HEK293 (cell line): ENCODE measurements around the gene LETM1.

ENCODE experiments used
- BCL11A ChIP-seq: fragments of 450-650 bp; formaldehyde crosslinking; IDR thresholded peaks from 2 replicates; pipeline ENCODE4 v1.5.1; 2016; ENCODE audit warnings: low read depth, missing biosample characterization, missing genetic modification characterization
- BCL6B ChIP-seq: fragments of 450-650 bp; formaldehyde crosslinking; IDR thresholded peaks from 2 replicates; pipeline ENCODE4 v1.5.1; 2017; ENCODE audit warnings: missing biosample characterization, missing genetic modification characterization
- CTCF ChIP-seq: fragments of 450-650 bp; formaldehyde crosslinking; IDR thresholded peaks from 2 replicates; pipeline ENCODE4 v1.5.1; 2016; ENCODE audit warnings: missing biosample characterization, missing genetic modification characterization
- HOXA7 ChIP-seq: sonication (generic); formaldehyde crosslinking; IDR thresholded peaks from 2 replicates; pipeline ENCODE4 v1.8.1; 2022; ENCODE audit warnings: missing genetic modification reagents, borderline replicate concordance
- KLF9 ChIP-seq: fragments of 450-650 bp; formaldehyde crosslinking; IDR thresholded peaks from 2 replicates; pipeline ENCODE4 v1.5.1; 2016; ENCODE audit warnings: missing biosample characterization, missing genetic modification characterization, low read depth
- PRDM4 ChIP-seq: fragments of 450-650 bp; formaldehyde crosslinking; IDR thresholded peaks from 2 replicates; pipeline ENCODE4 v1.5.1; 2017; ENCODE audit warnings: missing biosample characterization, missing genetic modification characterization
- SCRT2 ChIP-seq: fragments of 450-650 bp; formaldehyde crosslinking; IDR thresholded peaks from 2 replicates; pipeline ENCODE4 v1.5.1; 2016; ENCODE audit warnings: missing biosample characterization, missing genetic modification characterization
- SP2 ChIP-seq: fragments of 450-650 bp; formaldehyde crosslinking; IDR thresholded peaks from 2 replicates; pipeline ENCODE4 v1.5.1; 2016; ENCODE audit warnings: missing biosample characterization, missing genetic modification characterization
- SP3 ChIP-seq: fragments of 450-650 bp; formaldehyde crosslinking; IDR thresholded peaks from 2 replicates; pipeline ENCODE4 v1.5.1; 2016; ENCODE audit warnings: missing biosample characterization, missing genetic modification characterization
- SP7 ChIP-seq: fragments of 450-650 bp; formaldehyde crosslinking; IDR thresholded peaks from 2 replicates; pipeline ENCODE4 v1.5.1; 2016; ENCODE audit warnings: missing biosample characterization, missing genetic modification characterization
- ZBTB1 ChIP-seq: fragments of 450-650 bp; formaldehyde crosslinking; IDR thresholded peaks from 2 replicates; pipeline ENCODE4 v1.5.1; 2016; ENCODE audit warnings: missing biosample characterization, missing genetic modification characterization
- ZBTB10 ChIP-seq: fragments of 450-650 bp; formaldehyde crosslinking; IDR thresholded peaks from 2 replicates; pipeline ENCODE4 v1.5.1; 2016; ENCODE audit warnings: missing biosample characterization, missing genetic modification characterization
- ZBTB17 ChIP-seq: fragments of 450-650 bp; formaldehyde crosslinking; IDR thresholded peaks from 2 replicates; pipeline ENCODE4 v1.5.1; 2016; ENCODE audit warnings: missing biosample characterization, missing genetic modification characterization
- ZFP37 ChIP-seq: fragments of 450-650 bp; formaldehyde crosslinking; IDR thresholded peaks from 2 replicates; pipeline ENCODE4 v1.5.1; 2016; ENCODE audit warnings: missing biosample characterization, missing genetic modification characterization
- ZNF174 ChIP-seq: fragments of 450-650 bp; formaldehyde crosslinking; IDR thresholded peaks from 2 replicates; pipeline ENCODE4 v1.5.0; 2017; ENCODE audit warnings: missing biosample characterization, mild to moderate bottlenecking, missing genetic modification characterization
- ZNF223 ChIP-seq: fragments of 450-650 bp; formaldehyde crosslinking; IDR thresholded peaks from 2 replicates; pipeline ENCODE4 v1.5.1; 2016; ENCODE audit warnings: missing biosample characterization, missing genetic modification characterization
- ZNF292 ChIP-seq: fragments of 450-650 bp; formaldehyde crosslinking; IDR thresholded peaks from 2 replicates; pipeline ENCODE4 v1.5.1; 2016; ENCODE audit warnings: low read depth, missing biosample characterization, missing genetic modification characterization, borderline replicate concordance
- ZNF311 ChIP-seq: fragments of 450-650 bp; formaldehyde crosslinking; IDR thresholded peaks from 2 replicates; pipeline ENCODE4 v1.5.1; 2017; ENCODE audit warnings: missing biosample characterization, missing genetic modification characterization, borderline replicate concordance
- ZNF324 ChIP-seq: fragments of 450-650 bp; formaldehyde crosslinking; IDR thresholded peaks from 2 replicates; pipeline ENCODE4 v1.5.1; 2016; ENCODE audit warnings: missing biosample characterization, missing genetic modification characterization
- ZNF362 ChIP-seq: fragments of 450-650 bp; formaldehyde crosslinking; IDR thresholded peaks from 2 replicates; pipeline ENCODE4 v1.5.1; 2016; ENCODE audit warnings: missing biosample characterization, missing genetic modification characterization
- ZNF544 ChIP-seq: fragments of 450-650 bp; formaldehyde crosslinking; IDR thresholded peaks from 2 replicates; pipeline ENCODE4 v1.5.0; 2017; ENCODE audit warnings: missing biosample characterization, missing genetic modification characterization
- ZNF548 ChIP-seq: fragments of 450-650 bp; formaldehyde crosslinking; IDR thresholded peaks from 2 replicates; pipeline ENCODE4 v1.5.1; 2016; ENCODE audit warnings: missing biosample characterization, missing genetic modification characterization
- ZNF560 ChIP-seq: fragments of 450-650 bp; formaldehyde crosslinking; IDR thresholded peaks from 2 replicates; pipeline ENCODE4 v1.5.1; 2017; ENCODE audit warnings: missing biosample characterization, missing genetic modification characterization, borderline replicate concordance
- ZNF561 ChIP-seq: fragments of 450-650 bp; IDR thresholded peaks from 2 replicates; pipeline ENCODE4 v1.5.1; 2018; ENCODE audit warnings: missing biosample characterization, missing genetic modification characterization, borderline replicate concordance
- ZNF624 ChIP-seq: fragments of 450-650 bp; formaldehyde crosslinking; IDR thresholded peaks from 2 replicates; pipeline ENCODE4 v1.5.1; 2017; ENCODE audit warnings: missing biosample characterization, missing genetic modification characterization
- ZNF629 ChIP-seq: fragments of 450-650 bp; formaldehyde crosslinking; IDR thresholded peaks from 2 replicates; pipeline ENCODE4 v1.5.1; 2017; ENCODE audit warnings: missing biosample characterization, missing genetic modification characterization
- ZNF76 ChIP-seq: fragments of 450-650 bp; formaldehyde crosslinking; IDR thresholded peaks from 2 replicates; pipeline ENCODE4; 2016; ENCODE audit warnings: low read depth, missing biosample characterization, missing genetic modification characterization, borderline replicate concordance
- ZNF791 ChIP-seq: fragments of 450-650 bp; formaldehyde crosslinking; IDR thresholded peaks from 2 replicates; pipeline ENCODE4 v1.5.1; 2016; ENCODE audit warnings: missing biosample characterization, missing genetic modification characterization
- ZNF837 ChIP-seq: fragments of 450-650 bp; formaldehyde crosslinking; IDR thresholded peaks from 2 replicates; pipeline ENCODE4 v1.5.1; 2016; ENCODE audit warnings: missing biosample characterization, missing genetic modification characterization
- ZNF843 ChIP-seq: fragments of 450-650 bp; formaldehyde crosslinking; IDR thresholded peaks from 2 replicates; pipeline ENCODE4 v1.5.1; 2016; ENCODE audit warnings: missing biosample characterization, missing genetic modification characterization
- ZSCAN23 ChIP-seq: fragments of 450-650 bp; formaldehyde crosslinking; IDR thresholded peaks from 2 replicates; pipeline ENCODE4 v1.5.1; 2016; ENCODE audit warnings: missing biosample characterization, missing genetic modification characterization

Gene LETM1

GRCh38 chr4:1792832-1793495 lies 63.0 kb downstream of the LETM1 start, which contains the start of gene FGFR3 (continued):
- peak; percentile 39; the same call in 1 of the 2 replicates for TF ChIP-seq SP7
- TF ChIP-seq ZNF561 (tag by site-specific recombination) = no peak
- TF ChIP-seq ZNF324 = no peak
- no peak for TF ChIP-seq CTCF (tag by site-specific recombination)
- no peak for TF ChIP-seq ZNF548 (tag by site-specific recombination)
- no peak for TF ChIP-seq ZSCAN23 (tag by site-specific recombination)
- TF ChIP-seq ZNF174 = no peak
- no peak for TF ChIP-seq ZNF791
- no peak for TF ChIP-seq ZNF843 (tag by site-specific recombination)
- TF ChIP-seq BCL6B (tag by site-specific recombination) = no peak
- no peak for TF ChIP-seq HOXA7 (CRISPR knock-in tag)
- no peak for TF ChIP-seq ZNF311 (tag by site-specific recombination)
- no peak for TF ChIP-seq ZBTB10 (tag by site-specific recombination)
- TF ChIP-seq SP2 (tag by site-specific recombination) = no peak
- TF ChIP-seq ZNF76 (tag by site-specific recombination) = no peak
- no peak for TF ChIP-seq ZBTB17 (tag by site-specific recombination)
- no peak for TF ChIP-seq ZFP37 (tag by site-specific recombination)
- TF ChIP-seq ZNF560 (tag by site-specific recombination) = no peak
- TF ChIP-seq SCRT2 (tag by site-specific recombination) = peak; percentile 39
- no peak for TF ChIP-seq ZNF837
- no peak for TF ChIP-seq BCL11A
- TF ChIP-seq KLF9 = no peak
- no peak for TF ChIP-seq PRDM4 (tag by site-specific recombination)
- no peak for TF ChIP-seq ZNF292 (tag by site-specific recombination)
- no peak for TF ChIP-seq ZNF629
- TF ChIP-seq ZNF223 (tag by site-specific recombination) = no peak
- no peak for TF ChIP-seq SP3
- TF ChIP-seq ZBTB1 (tag by site-specific recombination) = no peak
- TF ChIP-seq ZNF624 = no peak
- no peak for TF ChIP-seq ZNF362
- no peak for TF ChIP-seq ZNF544 (tag by site-specific recombination)
